ENCODE data around the gene MLF2.

DNA sequence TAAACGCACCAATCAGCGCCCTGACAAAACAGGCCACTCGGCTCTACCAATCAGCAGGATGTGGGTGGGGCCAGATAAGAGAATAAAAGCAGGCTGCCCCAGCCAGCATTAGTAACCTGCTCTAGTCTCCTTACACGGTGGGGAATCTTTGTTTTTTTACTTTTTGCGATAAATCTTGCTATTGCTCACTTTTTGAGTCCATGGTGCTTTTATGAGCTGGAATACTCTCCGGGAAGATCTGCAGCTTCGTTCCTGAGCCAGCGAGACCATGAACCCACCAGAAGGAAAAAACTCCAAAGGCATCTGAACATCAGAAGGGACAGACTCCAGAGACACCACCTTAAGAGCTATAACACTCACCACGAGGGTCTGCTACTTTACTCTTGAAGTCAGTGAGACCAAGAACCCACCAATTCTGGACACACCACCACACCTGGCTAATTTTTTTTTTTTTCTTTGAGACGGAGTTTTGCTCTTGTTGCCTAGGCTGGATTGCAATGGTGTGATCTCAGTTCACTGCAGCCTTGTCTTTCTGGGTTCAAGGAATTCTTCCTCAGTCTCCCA lies 36.0 kb downstream of the MLF2 start:
- TF ChIP-seq RCOR1 (IDR thresholded peaks at IDR 0.05; ENCODE audit: low read depth, low read length) (no peak), POLR2A (IDR thresholded peaks at IDR 0.05; ENCODE audit: low read length) (no peak), POLR2AphosphoS2 (conservative IDR thresholded peaks at IDR 0.05; ENCODE audit: low read length) (no peak), CTCF (IDR thresholded peaks at IDR 0.05) (no peak)
- TF ChIP-seq, protein P1, sequence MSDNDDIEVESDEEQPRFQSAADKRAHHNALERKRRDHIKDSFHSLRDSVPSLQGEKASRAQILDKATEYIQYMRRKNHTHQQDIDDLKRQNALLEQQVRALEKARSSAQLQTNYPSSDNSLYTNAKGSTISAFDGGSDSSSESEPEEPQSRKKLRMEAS (IDR thresholded peaks at IDR 0.05): no peak

All from A549 (cell line).